ENCODE results near the gene ETV3.

GRCh38 chr1:157096881-157097280 lies 41.3 kb downstream of the ETV3 start:
- TF ChIP-seq CTCF (IDR thresholded peaks at IDR 0.05), result no peak
- TF ChIP-seq POLR2A (IDR thresholded peaks at IDR 0.05), result no peak
